Measurements from ENCODE around the gene ONECUT3. TPM values are rescaled to one million over a fixed set of nuclear protein-coding genes. Genes with fewer than 3 reads are reported as not detected.
"Not testable (repeated sequence)": the region's sequence is repeated elsewhere in the genome, so short reads cannot be mapped to it uniquely, and the experiment has no call there.

ONECUT3 gene
- not detected for total RNA-seq
- long read RNA-seq = 0 reads

- no peak for DNase-seq
- H3K4me1 ChIP-seq = peaks cover 0 to 14% (median 0%) of the 10 kb centered on the region in 4 donors
- 2% methylated on average over 9 of the region's 77 CpGs for WGBS (ENCODE audit: insufficient coverage, low coverage, low lambda C conversion rate, missing lambda C conversion rate)
- H3K27ac ChIP-seq = no peak within 1 kb of the TSS
- H3K36me3 ChIP-seq = no peaks in the 10 kb centered on the region
- H3K9me3 ChIP-seq = no peaks in the 10 kb centered on the region
- ATAC-seq = no peak
- H3K27me3 ChIP-seq = peaks cover 5 to 70% of the 10 kb centered on the region in 2 donors
- H3K4me3 ChIP-seq = no peak within 1 kb of the TSS
- no peak for TF ChIP-seq CTCF (IDR thresholded peaks at IDR 0.05)
- TF ChIP-seq POLR2A (IDR thresholded peaks at IDR 0.05) = no peak
- intact Hi-C loops (cut with DNase I) = no loop called here
Observed at GRCh38 chr19:1752757-1753728, at the start of gene ONECUT3. Gene ONECUT3 (plus strand): TSS chr19:1753506. CDS start chr19:1753663, 157 bp downstream.

GRCh38 chr19:1704339-1704738 is 49.0 kb upstream of the ONECUT3 start:
- ATAC-seq (no peak), DNase-seq (no peak)
- WGBS (ENCODE audit: insufficient coverage, low coverage, low lambda C conversion rate, missing lambda C conversion rate) = 74% methylated on average over 6 of the region's 6 CpGs
- no peaks in the 10 kb centered on the region for H3K36me3 ChIP-seq
- no peak for TF ChIP-seq CTCF (IDR thresholded peaks at IDR 0.05)
- TF ChIP-seq POLR2A (IDR thresholded peaks at IDR 0.05) = no peak
- H3K9me3 ChIP-seq = no peaks in the 10 kb centered on the region
- H3K27ac ChIP-seq = no peak overlapping the region
- intact Hi-C loops (cut with DNase I) = no loop called here
- H3K4me1 ChIP-seq = no peaks in the 10 kb centered on the region
- no peak overlapping the region for H3K4me3 ChIP-seq
- H3K27me3 ChIP-seq = no peaks in the 10 kb centered on the region

- H3K36me3 ChIP-seq = no peaks in the 10 kb centered on the region
- no peaks in the 10 kb centered on the region for H3K4me1 ChIP-seq
- no peak for DNase-seq
- no peak overlapping the region for H3K4me3 ChIP-seq
- 55% methylated on average over 2 of the region's 2 CpGs for WGBS (ENCODE audit: insufficient coverage, low coverage, low lambda C conversion rate, missing lambda C conversion rate)
- intact Hi-C loops (cut with DNase I) = no loop called here
- no peaks in the 10 kb centered on the region for H3K9me3 ChIP-seq
- no peak for ATAC-seq
- TF ChIP-seq POLR2A (IDR thresholded peaks at IDR 0.05) (no peak), CTCF (IDR thresholded peaks at IDR 0.05) (no peak)
- H3K27me3 ChIP-seq = no peaks in the 10 kb centered on the region
- H3K27ac ChIP-seq = no peak overlapping the region
Observed at GRCh38 chr19:1705367-1705766, 47.9 kb upstream of the ONECUT3 start.

GRCh38 chr19:1706646-1707045 is 46.7 kb upstream of the ONECUT3 start:
- H3K9me3 ChIP-seq; H3K4me3 ChIP-seq; H3K27ac ChIP-seq; H3K27me3 ChIP-seq; H3K4me1 ChIP-seq; H3K36me3 ChIP-seq; DNase-seq; ATAC-seq; intact Hi-C loops (cut with DNase I): not testable (repeated sequence)
- 72% methylated on average over 8 of the region's 14 CpGs for WGBS (ENCODE audit: insufficient coverage, low coverage, low lambda C conversion rate, missing lambda C conversion rate)

- H3K9me3 ChIP-seq = no peaks in the 10 kb centered on the region
- intact Hi-C loops (cut with DNase I) = no loop called here
- 70% methylated on average over 5 of the region's 6 CpGs for WGBS (ENCODE audit: insufficient coverage, low coverage, low lambda C conversion rate, missing lambda C conversion rate)
- H3K4me3 ChIP-seq = no peak overlapping the region
- no peaks in the 10 kb centered on the region for H3K27me3 ChIP-seq
- H3K4me1 ChIP-seq = no peaks in the 10 kb centered on the region
- TF ChIP-seq CTCF (IDR thresholded peaks at IDR 0.05) (no peak), POLR2A (IDR thresholded peaks at IDR 0.05) (no peak)
- DNase-seq (no peak), ATAC-seq (no peak)
- H3K36me3 ChIP-seq = no peaks in the 10 kb centered on the region
- H3K27ac ChIP-seq = no peak overlapping the region
Observed at GRCh38 chr19:1707240-1707639, 46.1 kb upstream of the ONECUT3 start.
